Measurements from ENCODE around the gene PARP6. TPM values are rescaled to one million over a fixed set of nuclear protein-coding genes. Genes with fewer than 3 reads are reported as not detected.

The PARP6 gene
- total RNA-seq, 1 experiment from 2014 or later, result 65.9 TPM

DNA sequence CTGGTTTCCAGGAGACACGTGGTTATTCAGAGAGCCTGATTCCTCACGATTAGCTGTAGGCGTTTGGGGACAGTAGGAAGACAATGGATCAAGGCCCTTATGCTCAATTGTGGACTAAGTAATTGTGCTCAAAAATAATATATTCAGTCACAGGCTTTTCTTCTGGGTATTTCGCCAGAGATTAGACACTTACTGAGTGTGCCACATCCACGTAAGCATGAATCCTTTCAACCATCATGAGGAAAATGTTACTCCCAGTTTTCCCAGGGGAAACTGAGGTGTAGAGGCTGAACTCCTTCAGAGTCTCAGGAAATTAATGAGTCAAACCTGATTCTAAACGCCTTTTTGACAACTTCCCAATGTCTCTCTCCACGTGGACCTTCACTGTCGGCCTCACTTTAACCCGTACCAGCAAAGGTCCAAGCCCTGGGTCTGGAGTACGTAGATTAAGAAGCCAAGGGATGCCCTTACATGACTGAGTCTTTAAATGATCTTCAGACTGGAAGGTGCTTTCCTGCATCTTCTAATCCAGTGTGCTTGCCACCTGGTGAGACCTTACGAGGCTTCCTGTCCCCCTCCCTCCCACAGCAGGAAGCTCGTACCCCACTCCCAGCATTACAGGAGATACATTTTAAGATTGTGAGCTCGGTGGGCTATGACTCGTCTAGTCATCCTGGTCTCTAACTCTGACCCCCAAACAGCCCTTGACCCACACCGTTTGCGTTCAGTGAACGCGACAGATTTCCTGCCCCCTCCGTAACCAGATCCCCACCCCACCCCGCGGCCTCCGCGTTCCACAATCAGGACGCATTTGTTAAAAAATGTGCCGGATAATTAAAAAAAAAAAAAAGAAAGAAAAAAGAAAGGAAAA, 43.0 kb downstream of the PARP6 start:
- POLR2A ChIA-PET (ENCODE audit: unreplicated experiment), result no interaction called here
- no peaks in the 10 kb centered on the region for H3K27me3 ChIP-seq (ENCODE audit: insufficient read depth, low read depth)
- intact Hi-C loops (cut with micrococcal nuclease; ENCODE audit: unreplicated experiment), result no loop called here
- CTCF ChIA-PET, result interaction anchor here (0.6 kb wide), 1 partner anchor 72 kb away, joined by 3 read pairs; no protein-coding TSS in a partner anchor
- DNase-seq, result no peak
- H3F3A ChIP-seq (ENCODE audit: insufficient read depth, low read depth), result peaks cover 85% of the 10 kb centered on the region
- peak overlapping the region; percentile 97 for H3K4me2 ChIP-seq
- peak overlapping the region; percentile 70 for H3K4me3 ChIP-seq
- peaks cover 85% of the 10 kb centered on the region for H3K79me2 ChIP-seq (ENCODE audit: low read depth)
- H3K4me1 ChIP-seq (replicated peaks; ENCODE audit: insufficient read depth), result peaks cover 55% of the 10 kb centered on the region
- H3K36me3 ChIP-seq (ENCODE audit: low read depth), result peaks cover 18% of the 10 kb centered on the region
- H2AFZ ChIP-seq, result no peak overlapping the region
- no peaks in the 10 kb centered on the region for H3K9me2 ChIP-seq (ENCODE audit: insufficient read depth)
- H4K20me1 ChIP-seq (ENCODE audit: insufficient read depth), result peaks cover 38% of the 10 kb centered on the region
- TF ChIP-seq, protein P1, sequence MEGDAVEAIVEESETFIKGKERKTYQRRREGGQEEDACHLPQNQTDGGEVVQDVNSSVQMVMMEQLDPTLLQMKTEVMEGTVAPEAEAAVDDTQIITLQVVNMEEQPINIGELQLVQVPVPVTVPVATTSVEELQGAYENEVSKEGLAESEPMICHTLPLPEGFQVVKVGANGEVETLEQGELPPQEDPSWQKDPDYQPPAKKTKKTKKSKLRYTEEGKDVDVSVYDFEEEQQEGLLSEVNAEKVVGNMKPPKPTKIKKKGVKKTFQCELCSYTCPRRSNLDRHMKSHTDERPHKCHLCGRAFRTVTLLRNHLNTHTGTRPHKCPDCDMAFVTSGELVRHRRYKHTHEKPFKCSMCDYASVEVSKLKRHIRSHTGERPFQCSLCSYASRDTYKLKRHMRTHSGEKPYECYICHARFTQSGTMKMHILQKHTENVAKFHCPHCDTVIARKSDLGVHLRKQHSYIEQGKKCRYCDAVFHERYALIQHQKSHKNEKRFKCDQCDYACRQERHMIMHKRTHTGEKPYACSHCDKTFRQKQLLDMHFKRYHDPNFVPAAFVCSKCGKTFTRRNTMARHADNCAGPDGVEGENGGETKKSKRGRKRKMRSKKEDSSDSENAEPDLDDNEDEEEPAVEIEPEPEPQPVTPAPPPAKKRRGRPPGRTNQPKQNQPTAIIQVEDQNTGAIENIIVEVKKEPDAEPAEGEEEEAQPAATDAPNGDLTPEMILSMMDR (conservative IDR thresholded peaks at IDR 0.05), result no peak
- TSS peak; percentile 23 for BruUV-seq (replicated peaks)
- peak overlapping the region; percentile 88 for H3K27ac ChIP-seq
- H3K9me3 ChIP-seq (ENCODE audit: insufficient read depth, low read depth), result no peaks in the 10 kb centered on the region

DNA sequence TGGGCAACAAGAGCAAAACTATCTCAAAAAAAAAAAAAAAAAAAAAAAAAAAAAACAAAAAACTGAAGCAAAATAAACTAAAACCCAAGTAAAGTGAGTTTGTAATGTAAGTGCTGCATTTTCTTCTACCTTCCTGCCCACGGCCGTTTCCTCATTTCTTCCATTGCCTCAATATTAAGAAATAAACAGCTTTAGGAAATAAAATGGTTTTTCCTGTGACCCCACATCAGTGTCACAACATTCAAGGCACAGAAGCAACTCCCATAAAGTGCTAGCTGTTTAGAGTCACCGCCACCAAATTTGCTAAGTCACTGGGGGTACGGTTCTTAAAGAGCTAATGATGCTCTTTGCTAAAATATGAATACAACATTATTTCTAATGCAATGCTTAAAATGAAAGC, 44.6 kb downstream of the PARP6 start:
- H3K9me2 ChIP-seq (ENCODE audit: insufficient read depth), result no peaks in the 10 kb centered on the region
- DNase-seq, result no peak
- H3F3A ChIP-seq (ENCODE audit: insufficient read depth, low read depth), result peaks cover 90% of the 10 kb centered on the region
- H2AFZ ChIP-seq, result no peak overlapping the region
- H3K4me2 ChIP-seq, result peak overlapping the region; percentile 97
- no TSS peak for BruUV-seq (replicated peaks)
- no peaks in the 10 kb centered on the region for H3K27me3 ChIP-seq (ENCODE audit: insufficient read depth, low read depth)
- H4K20me1 ChIP-seq (ENCODE audit: insufficient read depth), result peaks cover 54% of the 10 kb centered on the region
- intact Hi-C loops (cut with micrococcal nuclease; ENCODE audit: unreplicated experiment), result no loop called here
- H3K36me3 ChIP-seq (ENCODE audit: low read depth), result peaks cover 33% of the 10 kb centered on the region
- H3K4me1 ChIP-seq (replicated peaks; ENCODE audit: insufficient read depth), result peaks cover 55% of the 10 kb centered on the region
- H3K4me3 ChIP-seq, result peak overlapping the region; percentile 70
- TF ChIP-seq EZH2 (IDR thresholded peaks at IDR 0.05; ENCODE audit: low read depth), result no peak
- TF ChIP-seq, protein P1 (conservative IDR thresholded peaks at IDR 0.05), result no peak
- POLR2A ChIA-PET (ENCODE audit: unreplicated experiment), result no interaction called here
- H3K79me2 ChIP-seq (ENCODE audit: low read depth), result peaks cover 87% of the 10 kb centered on the region
- CTCF ChIA-PET, result interaction anchor here (0.6 to 0.7 kb wide), 3 partner anchors 58 to 474 kb away, joined by 7 to 9 read pairs (median 8); no protein-coding TSS in a partner anchor
- H3K9me3 ChIP-seq (ENCODE audit: insufficient read depth, low read depth), result no peaks in the 10 kb centered on the region
- peak overlapping the region; percentile 88 for H3K27ac ChIP-seq

DNA sequence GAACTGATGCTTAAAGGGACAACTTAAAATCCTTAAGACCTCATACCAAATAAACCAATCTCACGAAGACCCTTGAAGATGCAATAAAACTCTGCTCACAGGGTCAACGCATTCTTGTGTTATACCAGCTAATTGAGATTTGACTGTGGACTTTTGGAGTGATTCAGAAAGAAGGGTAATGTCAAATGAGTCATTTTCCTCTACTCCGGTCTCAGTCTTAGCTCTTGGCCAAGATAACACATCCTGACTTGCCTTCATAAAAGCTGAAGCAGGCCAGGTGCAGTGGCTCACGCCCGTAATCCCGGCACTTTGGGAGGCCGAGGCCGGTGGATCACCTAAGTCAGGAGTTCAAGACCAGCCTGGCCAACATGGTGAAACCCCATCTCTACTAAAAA, 45.2 kb downstream of the PARP6 start:
- TF ChIP-seq, protein P1 (conservative IDR thresholded peaks at IDR 0.05), result no peak
- TF ChIP-seq EZH2 (IDR thresholded peaks at IDR 0.05; ENCODE audit: low read depth), result no peak
- peak in 1 of 2 experiments; percentile 81 for DNase-seq
- H3F3A ChIP-seq (ENCODE audit: insufficient read depth, low read depth), result peaks cover 90% of the 10 kb centered on the region
- peaks cover 33% of the 10 kb centered on the region for H3K36me3 ChIP-seq (ENCODE audit: low read depth)
- BruUV-seq (replicated peaks), result no TSS peak
- peaks cover 56% of the 10 kb centered on the region for H3K4me1 ChIP-seq (replicated peaks; ENCODE audit: insufficient read depth)
- peaks cover 59% of the 10 kb centered on the region for H4K20me1 ChIP-seq (ENCODE audit: insufficient read depth)
- H2AFZ ChIP-seq, result no peak overlapping the region
- no peaks in the 10 kb centered on the region for H3K9me3 ChIP-seq (ENCODE audit: insufficient read depth, low read depth)
- ChIA-PET CTCF (interaction anchor here (0.7 to 1.0 kb wide), 2 partner anchors 11 kb away, joined by 3 read pairs; no protein-coding TSS in a partner anchor), POLR2A (ENCODE audit: unreplicated experiment) (interaction anchor here (0.6 to 0.9 kb wide), 4 partner anchors 10 to 367 kb away, joined by 3 to 5 read pairs (median 4); no protein-coding TSS in a partner anchor)
- no peaks in the 10 kb centered on the region for H3K27me3 ChIP-seq (ENCODE audit: insufficient read depth, low read depth)
- peaks cover 88% of the 10 kb centered on the region for H3K79me2 ChIP-seq (ENCODE audit: low read depth)
- intact Hi-C loops (cut with micrococcal nuclease; ENCODE audit: unreplicated experiment), result no loop called here
- peak overlapping the region; percentile 70 for H3K4me3 ChIP-seq
- peak overlapping the region; percentile 88 for H3K27ac ChIP-seq
- H3K4me2 ChIP-seq, result peak overlapping the region; percentile 97
- no peaks in the 10 kb centered on the region for H3K9me2 ChIP-seq (ENCODE audit: insufficient read depth)
